Ishikawa (cell line): Measurements from ENCODE around the gene STEAP2.

Experiments used
- CREB1 ChIP-seq: IDR thresholded peaks from 2 replicates; pipeline ENCODE4 v1.6.1; 2012; ENCODE audit warnings: low read depth
- EGR1 ChIP-seq: IDR thresholded peaks from 2 replicates; pipeline ENCODE4 v1.6.1; 2012
- EP300 ChIP-seq: IDR thresholded peaks from 2 replicates; pipeline ENCODE4 v1.6.1; 2012; ENCODE audit warnings: borderline replicate concordance
- RAD21 ChIP-seq: IDR thresholded peaks from 2 replicates; pipeline ENCODE4 v1.6.1; 2012; ENCODE audit warnings: low read depth
- TAF1 ChIP-seq: IDR thresholded peaks from 2 replicates; pipeline ENCODE4 v1.6.1; 2012; ENCODE audit warnings: low read depth, mild to moderate bottlenecking
- TEAD4 ChIP-seq: IDR thresholded peaks from 2 replicates; pipeline ENCODE4 v1.6.1; 2012
- YY1 ChIP-seq: IDR thresholded peaks from 2 replicates; pipeline ENCODE4 v1.6.1; 2012; ENCODE audit warnings: low read depth
- TF ChIP-seq, protein P1 (sequence below): IDR thresholded peaks from 2 replicates; pipeline ENCODE4 v1.6.1; 2012
- TF ChIP-seq, protein P2 (sequence below): IDR thresholded peaks from 2 replicates; pipeline ENCODE4 v1.6.1; 2012; ENCODE audit warnings: low read depth, mild to moderate bottlenecking

DNA sequence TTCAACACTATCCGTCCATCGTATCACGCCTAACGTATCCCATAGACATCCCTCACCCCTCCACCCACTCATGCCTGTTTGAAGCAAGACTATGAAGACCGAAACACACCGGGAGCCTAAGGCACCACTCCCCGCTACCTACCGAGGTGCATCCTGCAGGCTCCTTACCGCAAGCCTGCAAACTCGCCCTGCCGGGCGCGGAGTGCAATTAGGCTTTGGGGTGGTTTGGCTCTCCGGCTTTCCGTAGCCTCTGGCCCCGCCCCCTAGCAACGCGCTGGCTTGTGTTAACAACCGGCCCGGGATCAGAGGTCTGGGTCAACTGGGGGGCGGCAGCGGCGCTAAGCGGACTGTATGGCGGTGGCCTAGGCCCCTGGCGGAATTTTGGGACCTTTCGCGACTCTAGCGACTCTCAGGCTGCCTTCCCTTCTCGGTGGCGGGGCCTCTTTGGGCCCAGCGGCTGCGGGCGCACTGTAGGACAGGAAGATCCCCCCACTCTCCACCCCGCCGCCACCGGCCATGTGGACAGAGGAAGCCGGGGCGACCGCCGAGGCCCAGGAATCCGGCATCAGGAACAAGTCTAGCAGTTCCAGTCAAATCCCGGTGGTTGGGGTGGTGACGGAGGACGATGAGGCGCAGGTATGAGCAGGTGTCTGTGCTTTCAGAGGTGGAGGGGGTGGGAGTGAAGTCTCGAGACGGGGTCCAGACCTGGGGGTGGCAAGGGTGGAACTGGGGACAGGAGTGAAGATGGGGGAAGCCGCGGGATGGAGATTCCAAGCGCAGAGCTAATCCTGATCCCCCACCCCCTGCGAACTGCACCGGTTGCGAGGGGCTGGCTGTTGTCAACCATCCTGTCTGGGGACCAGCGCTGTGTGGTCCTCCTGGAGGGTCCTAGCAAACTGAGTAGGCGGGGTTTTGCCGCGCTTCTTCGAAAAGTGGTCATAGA lies 33.6 kb downstream of the STEAP2 start, which contains the start of gene CFAP69:
- TF ChIP-seq, protein P1, sequence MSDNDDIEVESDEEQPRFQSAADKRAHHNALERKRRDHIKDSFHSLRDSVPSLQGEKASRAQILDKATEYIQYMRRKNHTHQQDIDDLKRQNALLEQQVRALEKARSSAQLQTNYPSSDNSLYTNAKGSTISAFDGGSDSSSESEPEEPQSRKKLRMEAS = no peak
- no peak for TF ChIP-seq RAD21
- no peak for TF ChIP-seq EP300
- TF ChIP-seq TAF1 = 0 out of 2 replicates have a peak, but pooled peaks have one; percentile 50
- TF ChIP-seq, protein P2, sequence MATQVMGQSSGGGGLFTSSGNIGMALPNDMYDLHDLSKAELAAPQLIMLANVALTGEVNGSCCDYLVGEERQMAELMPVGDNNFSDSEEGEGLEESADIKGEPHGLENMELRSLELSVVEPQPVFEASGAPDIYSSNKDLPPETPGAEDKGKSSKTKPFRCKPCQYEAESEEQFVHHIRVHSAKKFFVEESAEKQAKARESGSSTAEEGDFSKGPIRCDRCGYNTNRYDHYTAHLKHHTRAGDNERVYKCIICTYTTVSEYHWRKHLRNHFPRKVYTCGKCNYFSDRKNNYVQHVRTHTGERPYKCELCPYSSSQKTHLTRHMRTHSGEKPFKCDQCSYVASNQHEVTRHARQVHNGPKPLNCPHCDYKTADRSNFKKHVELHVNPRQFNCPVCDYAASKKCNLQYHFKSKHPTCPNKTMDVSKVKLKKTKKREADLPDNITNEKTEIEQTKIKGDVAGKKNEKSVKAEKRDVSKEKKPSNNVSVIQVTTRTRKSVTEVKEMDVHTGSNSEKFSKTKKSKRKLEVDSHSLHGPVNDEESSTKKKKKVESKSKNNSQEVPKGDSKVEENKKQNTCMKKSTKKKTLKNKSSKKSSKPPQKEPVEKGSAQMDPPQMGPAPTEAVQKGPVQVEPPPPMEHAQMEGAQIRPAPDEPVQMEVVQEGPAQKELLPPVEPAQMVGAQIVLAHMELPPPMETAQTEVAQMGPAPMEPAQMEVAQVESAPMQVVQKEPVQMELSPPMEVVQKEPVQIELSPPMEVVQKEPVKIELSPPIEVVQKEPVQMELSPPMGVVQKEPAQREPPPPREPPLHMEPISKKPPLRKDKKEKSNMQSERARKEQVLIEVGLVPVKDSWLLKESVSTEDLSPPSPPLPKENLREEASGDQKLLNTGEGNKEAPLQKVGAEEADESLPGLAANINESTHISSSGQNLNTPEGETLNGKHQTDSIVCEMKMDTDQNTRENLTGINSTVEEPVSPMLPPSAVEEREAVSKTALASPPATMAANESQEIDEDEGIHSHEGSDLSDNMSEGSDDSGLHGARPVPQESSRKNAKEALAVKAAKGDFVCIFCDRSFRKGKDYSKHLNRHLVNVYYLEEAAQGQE = no peak
- no peak for TF ChIP-seq YY1
- TF ChIP-seq CREB1 = no peak
- no peak for TF ChIP-seq EGR1
- no peak for TF ChIP-seq TEAD4
